Tibial artery (tissue), 4 donors: ENCODE measurements around the gene CYSTM1.

Experiments
- DNase-seq, 2 donors: peaks; one replicate each; pipeline ENCODE4 v3.0.0-alpha.2; 2019
- H3K27ac ChIP-seq, 2 donors: fragments of 200-600 bp; sonication (generic) in 1 of 2; 1 replicate in 1 of 2; 2 replicates in 1 of 2; pipeline ENCODE4 v1.5.1; 2018 to 2019; ENCODE audit warnings: mild to moderate bottlenecking in 1 of 2
- H3K27me3 ChIP-seq, 2 donors: fragments of 200-600 bp; sonication (generic) in 1 of 2; one replicate each; pipeline versions ENCODE4 v1.5.1 to v1.6.0; 2016 to 2019
- H3K36me3 ChIP-seq, 3 donors: fragments of 200-600 bp; sonication (generic) in 2 of 3; one replicate each; pipeline ENCODE4 v1.5.1; 2016 to 2019; ENCODE audit warnings: mild to moderate bottlenecking in 2 of 3
- H3K4me1 ChIP-seq, 4 donors: fragments of 200-600 bp; sonication (generic) in 2 of 4; 1 replicate in 3 of 4; 2 replicates in 1 of 4; pipeline ENCODE4 v1.5.1; 2016 to 2019
- H3K4me3 ChIP-seq, 2 donors: fragments of 200-600 bp; sonication (generic) in 1 of 2; 1 replicate in 1 of 2; 2 replicates in 1 of 2; pipeline ENCODE4 v1.5.1; 2018 to 2019; ENCODE audit warnings: mild to moderate bottlenecking in 2 of 2
- H3K9me3 ChIP-seq, 3 donors: fragments of 200-600 bp; sonication (generic) in 1 of 3; one replicate each; pipeline ENCODE4 v1.5.1; 2016 to 2019
- intact Hi-C: fragments of 100-400 bp; cut with DNase I; formaldehyde crosslinking; loops from one replicate; pipeline ENCODE4 v1.15.0; 2023; ENCODE audit warnings: low total_unique reads
- TF ChIP-seq, protein P1 (sequence below), 2 experiments: fragments of 200-600 bp in 1 of 2; fragments of 450-650 bp in 1 of 2; IDR thresholded peaks; one replicate each; pipeline ENCODE4 v1.5.1; 2017 to 2019; ENCODE audit warnings: antibody characterized with exemption in 2 of 2, mild to moderate bottlenecking in 1 of 2, moderate library complexity in 1 of 2

CYSTM1 gene

DNA sequence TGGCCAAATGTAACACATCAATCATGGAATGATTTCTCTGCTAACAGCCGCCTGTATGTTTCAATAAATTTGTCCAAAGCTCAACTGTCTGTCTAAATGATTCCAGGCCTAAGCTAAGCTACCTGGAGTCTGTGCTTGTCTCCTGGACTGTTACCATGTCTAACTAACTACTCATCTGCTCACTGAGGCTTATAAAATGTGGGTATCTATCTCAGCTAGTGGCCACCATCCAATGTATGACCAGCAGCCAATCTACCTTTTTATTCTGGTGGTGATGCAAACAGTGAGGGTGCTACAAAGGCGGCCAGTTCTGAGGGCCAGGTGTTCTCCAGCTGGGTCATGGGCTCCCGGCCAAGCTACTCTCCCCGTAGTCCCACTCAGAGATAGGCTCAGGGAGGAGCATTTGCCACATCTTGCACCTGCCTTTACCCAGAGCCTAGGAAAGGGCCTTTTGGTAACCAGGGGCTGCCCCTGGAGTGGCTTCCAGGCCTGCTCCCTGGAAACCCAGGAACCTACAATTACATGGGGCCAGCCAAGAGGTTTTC, 68.8 kb downstream of the CYSTM1 start:
- Histone ChIP-seq H3K9me3 (no peaks in the 10 kb centered on the region), H3K27ac (no peak overlapping the region), H3K4me1 (peaks cover 0 to 49% (median 39%) of the 10 kb centered on the region in 4 donors), H3K27me3 (no peaks in the 10 kb centered on the region), H3K4me3 (no peak overlapping the region), H3K36me3 (peaks cover 3 to 19% (median 7%) of the 10 kb centered on the region in 3 donors)
- intact Hi-C loops: loop anchor here (2.0 kb wide), 1 partner anchor 113 kb away; no protein-coding TSS in a partner anchor
- TF ChIP-seq, protein P1, sequence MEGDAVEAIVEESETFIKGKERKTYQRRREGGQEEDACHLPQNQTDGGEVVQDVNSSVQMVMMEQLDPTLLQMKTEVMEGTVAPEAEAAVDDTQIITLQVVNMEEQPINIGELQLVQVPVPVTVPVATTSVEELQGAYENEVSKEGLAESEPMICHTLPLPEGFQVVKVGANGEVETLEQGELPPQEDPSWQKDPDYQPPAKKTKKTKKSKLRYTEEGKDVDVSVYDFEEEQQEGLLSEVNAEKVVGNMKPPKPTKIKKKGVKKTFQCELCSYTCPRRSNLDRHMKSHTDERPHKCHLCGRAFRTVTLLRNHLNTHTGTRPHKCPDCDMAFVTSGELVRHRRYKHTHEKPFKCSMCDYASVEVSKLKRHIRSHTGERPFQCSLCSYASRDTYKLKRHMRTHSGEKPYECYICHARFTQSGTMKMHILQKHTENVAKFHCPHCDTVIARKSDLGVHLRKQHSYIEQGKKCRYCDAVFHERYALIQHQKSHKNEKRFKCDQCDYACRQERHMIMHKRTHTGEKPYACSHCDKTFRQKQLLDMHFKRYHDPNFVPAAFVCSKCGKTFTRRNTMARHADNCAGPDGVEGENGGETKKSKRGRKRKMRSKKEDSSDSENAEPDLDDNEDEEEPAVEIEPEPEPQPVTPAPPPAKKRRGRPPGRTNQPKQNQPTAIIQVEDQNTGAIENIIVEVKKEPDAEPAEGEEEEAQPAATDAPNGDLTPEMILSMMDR (IDR thresholded peaks at IDR 0.05): no peak
- DNase-seq: no peak

DNA sequence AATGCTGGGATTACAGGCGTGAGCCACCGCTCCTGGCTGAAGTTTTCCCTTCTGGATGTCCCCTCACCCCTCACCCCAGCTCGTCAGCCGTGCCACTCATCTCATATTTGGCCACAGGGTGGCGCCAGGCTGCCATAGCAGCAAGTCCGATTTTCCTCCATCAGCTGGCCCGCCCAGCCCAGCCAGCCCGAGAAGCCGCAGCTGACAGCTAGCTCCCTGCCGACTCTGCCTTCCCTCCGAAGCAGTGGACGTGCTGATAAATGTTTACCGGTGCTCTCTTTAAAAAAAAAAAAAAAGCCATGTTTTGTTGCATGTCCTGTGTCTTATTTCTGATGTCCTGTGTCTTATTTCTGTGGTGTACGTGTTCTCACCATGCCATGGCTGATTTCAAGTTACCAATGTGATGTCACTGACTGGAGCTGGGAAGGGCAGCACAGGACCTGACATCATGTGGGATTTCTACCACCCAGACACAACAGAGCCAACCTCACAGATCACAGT, 69.6 kb downstream of the CYSTM1 start:
- no peaks in the 10 kb centered on the region for H3K9me3 ChIP-seq
- no peaks in the 10 kb centered on the region for H3K27me3 ChIP-seq
- peaks cover 0 to 49% (median 39%) of the 10 kb centered on the region in 4 donors for H3K4me1 ChIP-seq
- peak; percentile 89 to 93 for DNase-seq
- no peak overlapping the region for H3K27ac ChIP-seq
- intact Hi-C loops: loop anchor here (2.0 kb wide), 1 partner anchor 112 kb away; no protein-coding TSS in a partner anchor
- TF ChIP-seq, protein P1 (IDR thresholded peaks at IDR 0.05): peak; percentile 87 to 93
- H3K36me3 ChIP-seq: peaks cover 3 to 23% (median 7%) of the 10 kb centered on the region in 3 donors
- H3K4me3 ChIP-seq: no peak overlapping the region

DNA sequence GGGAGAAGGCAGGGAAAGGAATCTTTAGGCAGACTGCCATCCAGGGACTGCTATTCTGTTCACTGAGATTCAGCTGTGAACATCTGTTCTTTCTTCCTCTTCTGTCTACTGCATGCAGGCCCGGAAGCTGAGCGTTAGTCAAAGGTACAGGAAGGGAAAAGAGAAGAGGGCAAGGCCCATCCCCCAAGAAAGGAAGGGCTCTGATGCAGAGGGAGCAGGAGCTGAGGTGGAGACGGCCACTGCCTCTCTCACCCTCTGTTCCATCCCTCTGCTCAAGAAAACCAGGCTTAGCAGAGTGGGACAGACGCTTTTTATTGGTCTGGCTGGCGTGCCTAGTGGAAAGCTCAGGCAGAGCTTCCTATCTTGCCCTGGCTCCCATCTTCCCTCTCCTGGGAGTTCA, 70.4 kb downstream of the CYSTM1 start:
- no peak overlapping the region for H3K4me3 ChIP-seq
- no peaks in the 10 kb centered on the region for H3K9me3 ChIP-seq
- TF ChIP-seq, protein P1 (IDR thresholded peaks at IDR 0.05): no peak
- peaks cover 7 to 31% (median 10%) of the 10 kb centered on the region in 3 donors for H3K36me3 ChIP-seq
- peak in 1 of 2 donors; percentile 28 for DNase-seq
- no peak overlapping the region for H3K27ac ChIP-seq
- H3K4me1 ChIP-seq: peaks cover 0 to 44% (median 33%) of the 10 kb centered on the region in 4 donors
- intact Hi-C loops: loop anchor here (2.0 kb wide), 1 partner anchor 111 kb away; no protein-coding TSS in a partner anchor
- H3K27me3 ChIP-seq: no peaks in the 10 kb centered on the region

DNA sequence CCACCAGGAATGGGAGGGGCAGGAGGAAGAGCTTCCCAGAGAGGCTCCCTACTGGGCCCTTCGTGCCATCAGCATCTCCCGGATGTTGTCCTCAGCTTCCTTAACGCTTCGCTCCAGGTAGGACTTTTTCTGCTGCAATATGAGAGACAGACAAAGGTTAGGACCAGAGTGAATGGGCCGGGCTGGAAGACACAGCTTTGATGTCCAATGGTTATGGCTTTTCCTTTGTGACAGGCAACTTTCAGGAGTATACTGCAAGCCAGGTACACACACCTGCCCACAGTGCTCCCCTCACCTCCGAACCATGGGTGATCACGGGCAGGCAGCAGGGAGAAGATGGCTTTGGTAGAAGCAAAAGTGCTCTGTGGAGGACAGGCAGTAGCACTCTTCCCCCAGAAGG, 70.9 kb downstream of the CYSTM1 start:
- no peaks in the 10 kb centered on the region for H3K9me3 ChIP-seq
- TF ChIP-seq, protein P1 (IDR thresholded peaks at IDR 0.05): no peak
- H3K4me1 ChIP-seq: peaks cover 0 to 39% (median 27%) of the 10 kb centered on the region in 4 donors
- no peak for DNase-seq
- intact Hi-C loops: loop anchor here (2.0 kb wide), 1 partner anchor 111 kb away; no protein-coding TSS in a partner anchor
- peaks cover 7 to 35% (median 11%) of the 10 kb centered on the region in 3 donors for H3K36me3 ChIP-seq
- H3K27ac ChIP-seq: no peak overlapping the region
- no peaks in the 10 kb centered on the region for H3K27me3 ChIP-seq
- no peak overlapping the region for H3K4me3 ChIP-seq

DNA sequence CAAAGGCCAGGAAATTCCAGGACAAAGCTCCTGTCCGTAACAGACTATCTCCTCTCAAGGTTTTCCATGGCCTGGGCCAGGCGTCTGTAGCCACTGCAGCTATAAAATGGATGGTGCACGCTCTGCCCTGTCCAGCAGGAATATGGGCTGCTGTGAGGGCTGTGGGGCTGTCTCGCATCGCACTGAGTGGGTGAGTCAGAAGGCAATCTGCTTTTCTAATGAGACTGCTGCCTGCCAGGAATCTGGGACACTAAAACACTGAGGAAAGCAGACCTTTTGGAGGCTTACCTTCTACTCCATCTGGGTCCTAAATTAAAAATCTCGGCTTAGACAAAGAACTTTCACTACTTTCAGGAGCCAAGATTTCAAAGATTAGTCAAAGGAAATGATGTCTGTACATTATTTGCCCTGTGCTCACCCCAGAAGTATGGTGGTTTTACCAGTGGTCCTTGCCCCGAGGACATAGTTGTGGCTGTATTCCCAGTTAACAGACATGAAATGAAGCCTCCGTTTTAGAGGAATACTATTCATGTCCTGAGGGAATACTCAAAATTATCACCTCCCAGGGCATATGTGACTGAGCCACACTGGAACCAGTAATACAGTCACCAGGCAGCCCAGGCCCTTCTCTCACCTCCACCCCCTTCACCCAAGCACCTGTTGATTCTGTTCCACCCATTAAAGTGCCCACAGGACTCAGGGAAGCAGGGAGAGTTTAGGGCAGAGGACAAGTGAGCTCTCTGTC, 71.6 kb downstream of the CYSTM1 start:
- Histone ChIP-seq H3K36me3 (peaks cover 7 to 40% (median 11%) of the 10 kb centered on the region in 3 donors), H3K4me3 (no peak overlapping the region), H3K4me1 (peaks cover 0 to 37% (median 20%) of the 10 kb centered on the region in 4 donors), H3K27ac (no peak overlapping the region), H3K9me3 (no peaks in the 10 kb centered on the region), H3K27me3 (no peaks in the 10 kb centered on the region)
- TF ChIP-seq, protein P1 (IDR thresholded peaks at IDR 0.05): no peak
- intact Hi-C loops: no loop called here
- peak in 1 of 2 donors; percentile 38 for DNase-seq
